GM12891 (cell line): Measurements from ENCODE around the gene LRRC72.

Experiments
- POLR2A ChIP-seq: IDR thresholded peaks from 2 replicates; pipeline ENCODE4 v1.6.1; 2011; ENCODE audit warnings: low read depth, low read length, control low read depth
- POLR2AphosphoS5 ChIP-seq: IDR thresholded peaks from 2 replicates; pipeline ENCODE4 v1.6.1; 2011; ENCODE audit warnings: low read depth, low read length, control low read depth
- SPI1 ChIP-seq: IDR thresholded peaks from 2 replicates; pipeline ENCODE4 v1.6.1; 2011; ENCODE audit warnings: low read depth, low read length, control low read depth
- TAF1 ChIP-seq: IDR thresholded peaks from 2 replicates; pipeline ENCODE4 v1.6.1; 2011; ENCODE audit warnings: low read depth, low read length, control low read depth

DNA sequence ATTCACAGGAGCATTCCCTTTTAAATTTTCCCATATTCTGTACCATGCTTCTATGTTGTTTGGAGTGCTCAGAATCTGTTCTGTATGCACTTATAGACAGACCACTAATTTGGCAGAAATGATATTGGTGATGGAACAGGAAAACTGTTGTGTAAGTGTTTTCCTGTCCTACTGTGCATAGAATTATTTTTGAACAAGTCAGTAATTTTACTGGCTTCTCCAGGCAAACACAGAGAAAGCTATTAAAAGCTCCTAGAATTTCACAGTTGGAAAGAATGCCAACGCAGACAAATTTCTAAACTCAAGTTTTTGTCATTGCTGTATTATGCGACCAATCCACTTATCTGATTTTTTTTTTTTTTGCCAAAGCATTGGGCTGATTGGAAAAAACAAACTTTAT is 63.3 kb downstream of the LRRC72 start:
- TF ChIP-seq POLR2A (no peak), TAF1 (no peak), POLR2AphosphoS5 (no peak), SPI1 (no peak)
